OCI-LY1 (cell line): ENCODE results near the gene RARRES2.

ENCODE experiments used
- H2AFZ ChIP-seq: fragments of 200-600 bp; sonication (generic), shearing (Covaris generic); 2 replicates; pipeline ENCODE4 v1.6.0; 2014; ENCODE audit warnings: antibody characterized with exemption, mild to moderate bottlenecking, low read length
- H3F3A ChIP-seq: fragments of 200-600 bp; sonication (generic), shearing (Covaris generic); 2 replicates; pipeline ENCODE4 v1.6.0; 2014; ENCODE audit warnings: mild to moderate bottlenecking, antibody characterized with exemption, low read length, moderate library complexity; ENCODE audit not compliant: insufficient read depth
- H3K27ac ChIP-seq: fragments of 200-600 bp; sonication (generic); 2 replicates; pipeline ENCODE4 v1.5.1; 2014; ENCODE audit warnings: low read length, mixed run types, mild to moderate bottlenecking, low read depth; ENCODE audit not compliant: poor library complexity, severe bottlenecking
- H3K27me3 ChIP-seq: fragments of 200-600 bp; sonication (generic); 2 replicates; pipeline ENCODE4 v1.6.0; 2014; ENCODE audit warnings: antibody characterized with exemption, mild to moderate bottlenecking, low read length, moderate library complexity; ENCODE audit not compliant: insufficient read depth
- H3K36me3 ChIP-seq: fragments of 200-600 bp; sonication (generic); 2 replicates; pipeline ENCODE4 v1.6.1; 2014; ENCODE audit warnings: mild to moderate bottlenecking, antibody characterized with exemption, low read length, moderate library complexity, mixed read lengths; ENCODE audit not compliant: insufficient read depth
- H3K4me1 ChIP-seq: fragments of 200-600 bp; sonication (generic); 2 replicates; pipeline ENCODE4 v1.5.1; 2014; ENCODE audit warnings: mild to moderate bottlenecking, low read length, moderate library complexity; ENCODE audit not compliant: insufficient read depth, severe bottlenecking
- H3K4me2 ChIP-seq: fragments of 200-600 bp; sonication (generic), shearing (Covaris generic); 2 replicates; pipeline ENCODE4 v1.6.1; 2014; ENCODE audit warnings: low read length
- H3K4me3 ChIP-seq: fragments of 200-600 bp; sonication (generic); 2 replicates; pipeline ENCODE4 v1.5.1; 2014; ENCODE audit warnings: low read length, low read depth, mild to moderate bottlenecking, mixed read lengths; ENCODE audit not compliant: poor library complexity, severe bottlenecking
- H3K79me2 ChIP-seq: fragments of 200-600 bp; shearing (Covaris generic); 2 replicates; pipeline ENCODE4 v1.6.1; 2016; ENCODE audit warnings: mixed run types, low read length, mixed read lengths; ENCODE audit not compliant: insufficient read depth
- H3K9ac ChIP-seq: fragments of 200-600 bp; sonication (generic), shearing (Covaris generic); 2 replicates; pipeline ENCODE4 v1.6.1; 2014; ENCODE audit warnings: mild to moderate bottlenecking, low read length, mixed read lengths
- H3K9me2 ChIP-seq: fragments of 200-600 bp; sonication (generic), shearing (Covaris generic); 2 replicates; pipeline ENCODE4 v1.6.1; 2014; ENCODE audit warnings: low read depth, mild to moderate bottlenecking, low read length, mixed read lengths
- H3K9me3 ChIP-seq: fragments of 200-600 bp; shearing (Covaris generic); 2 replicates; pipeline ENCODE4 v1.6.1; 2014; ENCODE audit warnings: low read length, mixed read lengths
- H4K20me1 ChIP-seq: fragments of 200-600 bp; sonication (generic), shearing (Covaris generic); 2 replicates; pipeline ENCODE4 v1.6.0; 2016; ENCODE audit warnings: mild to moderate bottlenecking, low read length; ENCODE audit not compliant: insufficient read depth
- CTCF ChIP-seq: fragments of 200-600 bp; sonication (generic), shearing (Covaris generic); IDR thresholded peaks from 2 replicates; pipeline ENCODE4 v1.5.1; 2017; ENCODE audit warnings: mild to moderate bottlenecking, antibody characterized with exemption, low read length, moderate library complexity, mixed read lengths
- EZH2 ChIP-seq: fragments of 200-600 bp; sonication (generic), shearing (Covaris generic); IDR thresholded peaks from 2 replicates; pipeline ENCODE4 v1.8.0; 2017; ENCODE audit warnings: borderline replicate concordance, mixed run types, mild to moderate bottlenecking, antibody characterized with exemption, low read length, moderate library complexity, mixed read lengths

Gene RARRES2

GRCh38 chr7:150336746-150337145 is 4.7 kb downstream of the RARRES2 start:
- Histone ChIP-seq H3K9me3 (no peaks in the 10 kb centered on the region), H3K4me1 (no peaks in the 10 kb centered on the region), H3K4me3 (no peak overlapping the region), H3K9me2 (no peaks in the 10 kb centered on the region), H3F3A (no peaks in the 10 kb centered on the region), H3K27me3 (no peaks in the 10 kb centered on the region), H3K36me3 (no peaks in the 10 kb centered on the region), H4K20me1 (no peaks in the 10 kb centered on the region), H3K79me2 (no peaks in the 10 kb centered on the region), H2AFZ (no peak overlapping the region), H3K4me2 (no peak overlapping the region), H3K9ac (no peak overlapping the region), H3K27ac (no peak overlapping the region)
- TF ChIP-seq CTCF (no peak), EZH2 (no peak)

DNA sequence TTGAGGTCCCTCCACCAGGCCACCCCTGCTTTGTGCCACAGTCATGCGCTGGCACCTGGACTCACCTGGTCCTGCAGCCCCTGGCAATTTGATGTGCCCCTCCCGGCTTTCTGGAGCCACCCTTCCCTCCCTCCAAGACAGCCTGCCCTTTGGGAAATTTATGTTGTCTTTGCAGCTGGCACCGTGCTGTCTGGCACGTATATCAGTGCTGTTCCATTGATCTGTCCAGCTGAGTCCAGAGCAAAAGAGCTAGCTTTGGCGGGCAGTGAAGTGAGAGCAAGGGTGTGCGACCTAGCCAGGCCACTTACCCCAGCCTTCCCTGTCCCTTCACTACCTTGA is 5.7 kb downstream of the RARRES2 start:
- Histone ChIP-seq H3K4me1 (no peaks in the 10 kb centered on the region), H3K9ac (no peak overlapping the region), H3K27ac (no peak overlapping the region), H4K20me1 (no peaks in the 10 kb centered on the region), H3K27me3 (no peaks in the 10 kb centered on the region), H3K36me3 (no peaks in the 10 kb centered on the region), H3K4me3 (no peak overlapping the region), H3K4me2 (no peak overlapping the region), H3K79me2 (no peaks in the 10 kb centered on the region), H2AFZ (no peak overlapping the region), H3F3A (no peaks in the 10 kb centered on the region), H3K9me2 (no peaks in the 10 kb centered on the region), H3K9me3 (no peaks in the 10 kb centered on the region)
- TF ChIP-seq EZH2: no peak
- no peak for TF ChIP-seq CTCF

DNA sequence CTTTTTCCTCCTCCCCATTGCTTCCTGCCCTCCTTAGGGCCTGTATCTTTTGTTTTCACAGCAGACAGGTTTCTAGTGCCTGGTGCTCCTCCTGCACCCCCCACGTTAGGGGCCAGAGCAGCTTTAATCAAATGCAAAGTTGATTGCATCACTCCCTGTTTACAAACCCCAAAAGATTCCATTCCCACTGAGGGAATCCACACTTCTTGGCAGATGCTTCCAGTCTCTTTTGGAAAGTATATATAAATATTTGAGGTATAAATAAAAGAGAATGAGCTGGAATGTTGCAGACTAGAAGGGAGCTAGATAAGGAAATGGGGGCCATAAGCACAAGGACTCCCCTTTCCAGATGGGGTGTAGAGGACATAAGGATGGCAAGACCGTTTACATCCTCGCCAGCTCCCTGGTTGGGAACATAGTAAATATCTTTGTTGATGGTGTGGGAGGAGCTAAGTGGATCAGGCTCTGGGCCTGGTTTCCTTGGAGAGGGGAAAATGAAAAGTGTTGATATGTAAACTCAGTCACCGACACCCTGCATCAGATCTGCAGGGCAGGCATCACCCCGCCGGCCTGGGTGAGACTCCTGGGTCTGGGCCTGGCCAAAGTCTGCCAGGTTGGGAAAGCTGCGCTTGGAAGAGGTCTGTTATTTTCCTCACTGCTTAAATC is 6.2 kb downstream of the RARRES2 start:
- Histone ChIP-seq H3K4me1 (no peaks in the 10 kb centered on the region), H2AFZ (no peak overlapping the region), H3K36me3 (0 out of 2 replicates have a peak, but pooled peaks cover 1% of the 10 kb centered on the region), H3F3A (no peaks in the 10 kb centered on the region), H3K27me3 (no peaks in the 10 kb centered on the region), H3K9me3 (no peaks in the 10 kb centered on the region), H3K27ac (no peak overlapping the region), H3K4me3 (no peak overlapping the region), H3K79me2 (no peaks in the 10 kb centered on the region), H3K9ac (no peak overlapping the region), H3K9me2 (no peaks in the 10 kb centered on the region), H4K20me1 (no peaks in the 10 kb centered on the region), H3K4me2 (no peak overlapping the region)
- no peak for TF ChIP-seq CTCF
- TF ChIP-seq EZH2: no peak
